Ishikawa (cell line): ENCODE measurements around the gene EXD2.

Source experiments
- CEBPB ChIP-seq: IDR thresholded peaks from 2 replicates; pipeline ENCODE4 v1.6.1; 2012
- CREB1 ChIP-seq: IDR thresholded peaks from 2 replicates; pipeline ENCODE4 v1.6.1; 2012; ENCODE audit warnings: low read depth
- EGR1 ChIP-seq: IDR thresholded peaks from 2 replicates; pipeline ENCODE4 v1.6.1; 2012
- EP300 ChIP-seq: IDR thresholded peaks from 2 replicates; pipeline ENCODE4 v1.6.1; 2012; ENCODE audit warnings: borderline replicate concordance
- FOXM1 ChIP-seq: IDR thresholded peaks from 2 replicates; pipeline ENCODE4 v1.6.1; 2012; ENCODE audit warnings: low read depth, borderline replicate concordance
- NFIC ChIP-seq: IDR thresholded peaks from 2 replicates; pipeline ENCODE4 v1.6.1; 2012
- RAD21 ChIP-seq: IDR thresholded peaks from 2 replicates; pipeline ENCODE4 v1.6.1; 2012; ENCODE audit warnings: low read depth
- TAF1 ChIP-seq: IDR thresholded peaks from 2 replicates; pipeline ENCODE4 v1.6.1; 2012; ENCODE audit warnings: low read depth, mild to moderate bottlenecking
- TCF12 ChIP-seq: IDR thresholded peaks from 2 replicates; pipeline ENCODE4 v1.6.1; 2012; ENCODE audit warnings: low read depth
- TEAD4 ChIP-seq: IDR thresholded peaks from 2 replicates; pipeline ENCODE4 v1.6.1; 2012
- YY1 ChIP-seq: IDR thresholded peaks from 2 replicates; pipeline ENCODE4 v1.6.1; 2012; ENCODE audit warnings: low read depth
- ZBTB7A ChIP-seq: IDR thresholded peaks from 2 replicates; pipeline ENCODE4 v1.6.1; 2012; ENCODE audit warnings: low read depth
- TF ChIP-seq, protein P1 (sequence below): IDR thresholded peaks from 2 replicates; pipeline ENCODE4 v1.6.1; 2012; ENCODE audit warnings: low read depth, mild to moderate bottlenecking
- TF ChIP-seq, protein P2 (sequence below): IDR thresholded peaks from 2 replicates; pipeline ENCODE4 v1.6.1; 2012
- TF ChIP-seq, protein P3 (sequence below): IDR thresholded peaks from 2 replicates; pipeline ENCODE4 v1.6.1; 2012

Gene EXD2

DNA sequence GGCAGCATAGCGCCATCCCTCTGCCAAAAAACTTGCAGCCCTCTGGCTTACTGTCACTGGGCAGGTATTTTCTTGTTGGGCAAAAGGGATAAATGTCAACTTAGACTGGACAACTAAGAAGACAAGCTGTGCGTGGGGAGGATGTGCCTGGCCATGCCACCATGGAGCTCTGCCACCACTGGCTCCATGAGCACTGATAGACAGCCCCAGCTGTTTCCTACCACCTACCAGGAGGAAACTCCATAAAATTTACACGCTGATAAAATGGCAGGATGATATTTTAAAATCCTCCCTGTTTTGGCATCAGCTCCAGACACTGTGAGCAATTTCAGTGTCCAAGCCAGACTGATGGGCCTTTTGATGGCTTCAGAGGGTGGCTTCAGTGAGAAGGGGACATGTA, 61.6 kb downstream of the EXD2 start:
- TF ChIP-seq ZBTB7A (no peak), RAD21 (no peak), EP300 (no peak), TAF1 (no peak), TEAD4 (no peak), FOXM1 (no peak), YY1 (no peak), CREB1 (no peak), CEBPB (no peak), NFIC (no peak), TCF12 (no peak), EGR1 (no peak)
- TF ChIP-seq, protein P1, sequence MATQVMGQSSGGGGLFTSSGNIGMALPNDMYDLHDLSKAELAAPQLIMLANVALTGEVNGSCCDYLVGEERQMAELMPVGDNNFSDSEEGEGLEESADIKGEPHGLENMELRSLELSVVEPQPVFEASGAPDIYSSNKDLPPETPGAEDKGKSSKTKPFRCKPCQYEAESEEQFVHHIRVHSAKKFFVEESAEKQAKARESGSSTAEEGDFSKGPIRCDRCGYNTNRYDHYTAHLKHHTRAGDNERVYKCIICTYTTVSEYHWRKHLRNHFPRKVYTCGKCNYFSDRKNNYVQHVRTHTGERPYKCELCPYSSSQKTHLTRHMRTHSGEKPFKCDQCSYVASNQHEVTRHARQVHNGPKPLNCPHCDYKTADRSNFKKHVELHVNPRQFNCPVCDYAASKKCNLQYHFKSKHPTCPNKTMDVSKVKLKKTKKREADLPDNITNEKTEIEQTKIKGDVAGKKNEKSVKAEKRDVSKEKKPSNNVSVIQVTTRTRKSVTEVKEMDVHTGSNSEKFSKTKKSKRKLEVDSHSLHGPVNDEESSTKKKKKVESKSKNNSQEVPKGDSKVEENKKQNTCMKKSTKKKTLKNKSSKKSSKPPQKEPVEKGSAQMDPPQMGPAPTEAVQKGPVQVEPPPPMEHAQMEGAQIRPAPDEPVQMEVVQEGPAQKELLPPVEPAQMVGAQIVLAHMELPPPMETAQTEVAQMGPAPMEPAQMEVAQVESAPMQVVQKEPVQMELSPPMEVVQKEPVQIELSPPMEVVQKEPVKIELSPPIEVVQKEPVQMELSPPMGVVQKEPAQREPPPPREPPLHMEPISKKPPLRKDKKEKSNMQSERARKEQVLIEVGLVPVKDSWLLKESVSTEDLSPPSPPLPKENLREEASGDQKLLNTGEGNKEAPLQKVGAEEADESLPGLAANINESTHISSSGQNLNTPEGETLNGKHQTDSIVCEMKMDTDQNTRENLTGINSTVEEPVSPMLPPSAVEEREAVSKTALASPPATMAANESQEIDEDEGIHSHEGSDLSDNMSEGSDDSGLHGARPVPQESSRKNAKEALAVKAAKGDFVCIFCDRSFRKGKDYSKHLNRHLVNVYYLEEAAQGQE = no peak
- TF ChIP-seq, protein P2, sequence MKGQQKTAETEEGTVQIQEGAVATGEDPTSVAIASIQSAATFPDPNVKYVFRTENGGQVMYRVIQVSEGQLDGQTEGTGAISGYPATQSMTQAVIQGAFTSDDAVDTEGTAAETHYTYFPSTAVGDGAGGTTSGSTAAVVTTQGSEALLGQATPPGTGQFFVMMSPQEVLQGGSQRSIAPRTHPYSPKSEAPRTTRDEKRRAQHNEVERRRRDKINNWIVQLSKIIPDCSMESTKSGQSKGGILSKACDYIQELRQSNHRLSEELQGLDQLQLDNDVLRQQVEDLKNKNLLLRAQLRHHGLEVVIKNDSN = no peak
- TF ChIP-seq, protein P3, sequence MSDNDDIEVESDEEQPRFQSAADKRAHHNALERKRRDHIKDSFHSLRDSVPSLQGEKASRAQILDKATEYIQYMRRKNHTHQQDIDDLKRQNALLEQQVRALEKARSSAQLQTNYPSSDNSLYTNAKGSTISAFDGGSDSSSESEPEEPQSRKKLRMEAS = no peak

DNA sequence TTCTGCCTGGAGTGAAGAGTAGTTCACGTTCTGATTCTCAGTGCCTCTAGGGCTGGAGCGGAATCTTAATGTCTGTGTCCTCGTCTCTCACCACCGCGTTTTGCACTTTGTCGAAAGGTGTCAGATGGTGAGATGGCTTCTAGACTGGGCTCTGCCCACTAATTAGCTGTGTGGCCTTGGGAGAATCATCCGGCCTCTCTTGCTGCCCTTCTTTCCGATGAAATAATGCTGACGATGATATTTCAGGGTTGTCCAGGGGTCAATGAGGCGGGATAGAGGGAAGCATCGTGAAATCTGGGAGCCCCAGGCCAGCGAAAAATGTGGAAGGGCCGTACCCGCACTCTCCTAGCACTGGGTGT, 67.8 kb downstream of the EXD2 start:
- TF ChIP-seq CREB1 (no peak), TEAD4 (no peak), RAD21 (no peak), ZBTB7A (no peak), EGR1 (no peak), CEBPB (no peak), TAF1 (no peak), TCF12 (no peak), FOXM1 (no peak)
- TF ChIP-seq, protein P1 = no peak

DNA sequence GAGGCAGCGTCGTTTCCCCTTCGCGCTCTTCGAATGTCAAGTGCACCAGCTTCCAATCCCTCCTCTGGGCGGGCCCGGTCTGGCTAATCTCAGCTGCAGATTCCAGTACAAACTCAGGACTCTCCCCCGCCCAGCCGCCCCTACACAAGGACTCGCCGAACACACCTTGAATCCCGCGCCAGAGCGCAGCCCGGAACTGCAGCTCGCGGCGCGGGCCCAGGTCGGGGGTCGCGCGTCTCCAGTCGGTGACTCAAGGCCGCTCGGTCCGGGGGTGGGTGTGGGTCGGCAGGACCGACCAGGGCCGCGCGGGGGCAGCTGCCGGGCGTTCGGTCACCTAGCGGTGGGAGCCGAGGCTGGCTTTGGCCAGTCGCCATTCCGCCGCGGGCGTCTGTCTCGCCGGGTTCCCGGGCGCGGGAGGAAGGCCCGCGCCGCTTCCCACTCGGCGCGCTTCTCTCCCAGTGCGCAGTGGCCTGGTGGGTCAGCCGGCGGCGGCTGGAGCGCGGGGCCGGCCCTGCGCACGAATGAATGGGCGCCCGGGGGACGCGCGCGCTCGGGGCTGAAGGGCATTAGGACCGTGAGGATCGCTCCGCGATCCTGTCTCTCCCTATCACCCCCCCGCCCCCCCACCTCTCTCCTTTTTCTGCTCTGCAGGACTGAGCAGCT, 68.4 kb downstream of the EXD2 start, which contains the start of gene GALNT16:
Gene GALNT16 (plus strand): TSS at position 632 of the 663 bp plus-strand sequence. CDS start 133 bp downstream, outside the sequence.
- TF ChIP-seq, protein P3 = peak; percentile 55
- TF ChIP-seq NFIC (peak; percentile 47; the same call in 1 of the 2 replicates), ZBTB7A (peak; percentile 52; the same call in 1 of the 2 replicates), EGR1 (no peak)
- TF ChIP-seq, protein P2 = no peak

DNA sequence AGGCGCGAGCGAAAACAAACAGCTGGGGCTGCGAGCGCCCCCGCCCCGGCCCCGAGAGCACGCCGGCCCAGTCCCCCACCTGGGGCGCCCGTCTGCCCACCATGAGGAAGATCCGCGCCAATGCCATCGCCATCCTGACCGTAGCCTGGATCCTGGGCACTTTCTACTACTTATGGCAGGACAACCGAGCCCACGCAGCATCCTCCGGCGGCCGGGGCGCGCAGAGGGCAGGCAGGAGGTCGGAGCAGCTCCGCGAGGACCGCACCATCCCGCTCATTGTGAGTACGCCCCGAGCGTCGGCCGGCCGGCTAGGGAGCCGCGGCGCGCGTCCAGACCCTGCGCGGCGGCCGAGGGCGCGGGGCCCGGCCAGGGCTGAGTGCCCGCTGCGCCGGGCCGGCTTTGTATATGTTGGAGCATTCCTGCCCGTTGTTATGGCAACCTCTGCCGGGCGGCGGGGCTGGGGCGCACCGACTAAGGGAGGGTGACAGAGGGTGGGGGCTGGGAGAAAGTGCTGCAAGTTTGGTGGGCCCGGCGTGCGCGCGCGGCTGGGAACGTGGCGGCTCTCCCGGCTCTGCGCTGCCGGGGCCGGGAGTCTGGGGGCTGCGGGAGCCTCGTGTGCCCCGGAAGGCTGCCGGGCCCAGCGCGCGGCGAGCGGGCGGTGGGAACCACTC, 69.0 kb downstream of the EXD2 start:
- TF ChIP-seq RAD21 = no peak
- TF ChIP-seq, protein P2 = no peak
- TF ChIP-seq EP300 = no peak
- TF ChIP-seq NFIC = no peak
- TF ChIP-seq EGR1 = no peak
- TF ChIP-seq TCF12 = no peak
- TF ChIP-seq CEBPB = no peak
- no peak for TF ChIP-seq CREB1
- TF ChIP-seq ZBTB7A = no peak
- TF ChIP-seq, protein P1 = no peak
- no peak for TF ChIP-seq TEAD4
- TF ChIP-seq FOXM1 = no peak
- TF ChIP-seq TAF1 = no peak
- TF ChIP-seq YY1 = no peak
